Fibroblast of skin of left biceps (primary cell): Measurements from ENCODE around the gene C3orf20.
"Not testable (repeated sequence)": the region's sequence is repeated elsewhere in the genome, so short reads cannot be mapped to it uniquely, and the experiment has no call there.

ENCODE experiments used
- DNase-seq, 2 experiments: peaks; one replicate each; pipeline ENCODE4 v3.0.0-alpha.2; 2013; ENCODE audit warnings: low read depth in 2 of 2

The C3orf20 gene

DNA sequence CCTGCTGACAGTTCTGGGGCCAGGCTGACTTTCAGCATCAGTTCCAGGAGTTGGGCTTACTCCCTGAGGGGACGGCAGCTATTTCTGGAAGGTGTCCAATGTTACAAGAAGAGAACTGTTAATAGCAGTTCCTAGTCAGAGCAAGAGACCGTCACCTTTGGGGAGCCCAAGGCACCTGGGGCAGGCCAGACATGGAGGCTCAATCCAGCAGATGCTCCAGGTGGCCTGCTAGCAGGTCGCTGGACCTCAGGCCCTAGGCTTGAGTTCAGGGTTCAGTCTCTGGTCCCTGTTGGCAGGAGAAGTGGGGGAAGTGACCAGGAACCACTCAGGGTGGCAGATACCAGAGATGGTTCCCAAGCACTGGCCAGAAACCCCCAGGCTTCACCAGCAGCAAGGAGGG lies 25.9 kb downstream of the C3orf20 start:
- DNase-seq, result no peak

DNA sequence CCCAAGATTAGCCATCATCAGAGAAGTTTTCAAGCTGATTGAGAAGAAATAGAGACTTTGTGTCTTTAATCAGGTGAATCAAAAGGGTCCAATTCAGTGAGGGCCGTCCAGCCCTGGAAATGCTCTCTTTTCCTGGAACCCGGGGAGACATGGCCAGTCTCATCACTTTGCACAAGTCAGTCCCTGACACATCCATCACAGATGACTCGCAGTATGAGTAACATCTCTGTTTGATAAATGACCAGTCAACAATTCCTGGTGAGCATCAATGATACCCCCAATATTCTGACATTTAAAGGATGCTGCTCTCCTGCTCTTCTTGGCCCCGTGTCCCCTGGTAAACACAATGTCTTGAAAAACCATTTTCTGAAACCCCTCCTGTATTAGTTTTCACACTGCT lies 26.7 kb downstream of the C3orf20 start:
- no peak for DNase-seq

DNA sequence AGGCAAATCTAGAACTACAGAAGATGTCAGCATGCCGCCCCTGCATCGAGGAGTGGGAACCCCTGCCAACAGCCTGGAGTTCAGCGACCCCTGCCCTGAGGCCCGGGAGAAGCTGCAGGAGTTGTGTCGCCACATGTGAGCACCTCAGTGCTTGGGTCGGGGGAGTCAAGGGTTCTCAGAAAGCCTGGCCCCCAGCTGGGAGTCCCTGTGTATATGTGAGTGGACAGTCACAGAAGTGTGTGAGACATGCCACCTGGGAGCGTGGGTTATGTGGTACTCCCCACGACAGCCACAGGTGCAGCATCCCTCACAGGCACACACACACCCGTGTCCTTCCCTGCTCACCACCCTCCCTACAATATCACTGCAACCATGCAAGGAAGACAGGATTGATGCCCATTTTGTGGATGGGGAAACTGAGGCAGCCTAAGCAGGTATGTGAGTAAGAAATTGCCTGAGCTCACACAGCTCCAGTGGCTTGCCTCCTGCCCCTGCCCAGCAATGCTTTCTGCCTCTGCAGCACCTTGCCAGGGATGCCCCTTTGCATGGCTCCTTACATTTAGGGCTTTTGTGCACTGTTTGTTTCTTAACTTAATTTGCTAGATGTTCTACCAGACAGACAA lies 28.3 kb downstream of the C3orf20 start:
- DNase-seq, result no peak

DNA sequence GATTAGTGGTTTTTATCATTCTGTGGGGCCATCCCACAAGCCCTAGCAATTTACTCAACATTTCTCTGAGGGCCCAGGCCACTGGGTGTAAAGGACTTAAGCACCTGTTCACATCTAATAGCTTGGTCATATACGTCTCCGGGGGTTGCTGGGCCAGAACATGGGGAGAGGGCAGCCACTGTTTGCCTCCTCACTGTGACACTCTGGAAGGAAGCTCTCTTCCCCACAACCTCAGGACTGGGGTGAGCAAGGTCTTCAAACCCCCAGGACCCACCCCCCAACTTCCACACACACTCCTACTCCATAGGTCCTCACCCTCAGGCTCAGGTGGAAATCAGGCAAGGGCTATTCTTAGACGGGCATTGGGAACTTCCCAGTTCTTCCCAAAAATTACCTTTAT lies 28.9 kb downstream of the C3orf20 start:
- no peak for DNase-seq

DNA sequence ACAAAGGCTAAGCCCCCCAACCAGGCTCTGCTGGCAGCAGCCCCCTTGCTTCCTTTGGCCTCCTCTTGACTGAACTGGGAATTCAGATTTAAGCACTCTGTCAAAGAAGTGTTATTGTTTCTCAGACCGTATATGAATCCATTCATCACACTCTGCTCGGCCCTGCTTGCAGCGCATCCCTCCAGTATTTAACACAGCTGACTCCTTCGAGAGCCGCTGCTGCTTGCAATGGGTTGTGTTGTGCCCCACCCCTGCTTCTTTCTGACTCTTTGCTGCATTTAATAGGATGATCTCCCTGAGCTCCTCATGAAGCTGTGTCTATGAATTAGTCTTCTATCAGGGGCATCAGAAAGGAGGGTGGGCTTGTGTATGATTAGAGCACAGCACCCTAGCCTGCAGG lies 31.2 kb downstream of the C3orf20 start:
- DNase-seq, result no peak

DNA sequence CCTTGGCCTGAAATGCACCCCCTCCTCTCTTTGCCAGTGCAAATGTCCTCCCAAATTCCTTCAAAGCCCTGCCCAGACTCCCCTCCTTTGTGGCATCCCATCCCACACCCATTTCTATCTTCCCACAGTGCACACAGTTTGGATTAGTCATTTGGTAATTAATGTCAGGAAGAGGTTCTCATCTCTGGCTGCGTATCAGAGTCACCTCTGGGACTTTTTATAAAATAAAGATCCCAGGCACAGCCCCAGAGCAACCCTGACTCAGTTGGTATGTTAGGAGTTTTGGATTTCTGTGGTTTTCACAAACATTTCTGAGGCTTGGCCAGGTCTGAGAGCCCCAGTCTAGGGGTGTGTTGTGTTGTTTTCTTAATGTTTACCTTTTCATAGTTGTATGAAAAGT lies 41.6 kb downstream of the C3orf20 start:
- DNase-seq, result no peak

DNA sequence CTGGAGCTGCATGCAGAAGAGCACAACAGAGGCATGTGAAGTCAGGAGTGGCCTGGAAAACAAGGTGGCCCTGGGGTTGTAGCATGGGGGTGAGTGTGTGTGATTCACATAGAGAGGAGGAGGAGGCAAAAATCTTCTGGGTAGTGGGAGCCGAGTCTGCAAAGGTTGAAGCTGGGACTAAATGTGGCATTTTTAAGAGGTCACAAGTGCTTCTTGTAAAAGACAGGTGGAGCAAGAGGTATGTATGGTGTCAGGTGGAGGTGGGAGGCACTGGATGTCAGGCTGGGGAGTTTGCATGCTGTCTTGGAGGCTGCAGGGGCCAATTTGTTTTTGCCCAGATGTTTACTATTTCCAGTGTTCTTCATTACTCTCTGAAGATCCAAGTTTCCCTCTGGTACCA lies 42.4 kb downstream of the C3orf20 start:
- no peak for DNase-seq

DNA sequence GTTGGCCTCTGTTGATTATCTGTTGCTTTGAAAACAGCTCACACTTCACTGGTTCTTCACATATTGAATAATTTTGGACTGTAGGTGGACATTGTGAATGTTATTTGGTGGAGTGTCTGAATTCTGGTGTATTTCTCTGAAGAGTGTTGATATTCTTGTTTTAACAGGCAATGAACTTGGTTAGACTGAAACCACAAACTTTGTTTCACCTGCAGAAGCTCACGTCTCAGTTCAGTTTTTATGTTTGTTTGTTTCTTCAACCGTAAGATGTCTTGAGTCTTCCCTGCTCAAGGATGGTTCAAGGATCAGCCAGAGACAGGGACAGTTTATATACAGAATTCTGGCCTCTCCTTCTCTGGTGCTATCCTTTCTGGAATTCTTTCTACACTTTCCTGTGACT lies 43.6 kb downstream of the C3orf20 start:
- no peak for DNase-seq

DNA sequence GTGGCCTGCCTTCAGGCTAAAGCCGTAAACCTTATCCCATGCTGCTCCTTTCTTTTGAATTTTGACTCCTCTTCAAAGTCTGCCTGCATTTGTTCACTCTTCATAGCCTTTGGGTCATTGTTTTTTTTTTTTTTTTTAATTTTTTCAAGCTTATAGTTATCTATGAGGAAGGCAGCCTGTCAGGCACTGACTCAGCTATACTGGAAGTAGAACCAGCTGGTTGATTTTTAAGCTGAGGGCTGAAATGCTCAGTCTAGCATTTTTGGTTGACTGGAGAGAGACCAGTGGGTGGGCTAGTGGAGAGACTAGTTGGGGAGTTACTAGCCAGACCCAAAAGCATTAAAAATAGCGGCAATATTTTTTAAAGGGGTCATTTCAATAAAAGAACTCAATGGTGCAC lies 44.1 kb downstream of the C3orf20 start:
- no peak for DNase-seq

DNA sequence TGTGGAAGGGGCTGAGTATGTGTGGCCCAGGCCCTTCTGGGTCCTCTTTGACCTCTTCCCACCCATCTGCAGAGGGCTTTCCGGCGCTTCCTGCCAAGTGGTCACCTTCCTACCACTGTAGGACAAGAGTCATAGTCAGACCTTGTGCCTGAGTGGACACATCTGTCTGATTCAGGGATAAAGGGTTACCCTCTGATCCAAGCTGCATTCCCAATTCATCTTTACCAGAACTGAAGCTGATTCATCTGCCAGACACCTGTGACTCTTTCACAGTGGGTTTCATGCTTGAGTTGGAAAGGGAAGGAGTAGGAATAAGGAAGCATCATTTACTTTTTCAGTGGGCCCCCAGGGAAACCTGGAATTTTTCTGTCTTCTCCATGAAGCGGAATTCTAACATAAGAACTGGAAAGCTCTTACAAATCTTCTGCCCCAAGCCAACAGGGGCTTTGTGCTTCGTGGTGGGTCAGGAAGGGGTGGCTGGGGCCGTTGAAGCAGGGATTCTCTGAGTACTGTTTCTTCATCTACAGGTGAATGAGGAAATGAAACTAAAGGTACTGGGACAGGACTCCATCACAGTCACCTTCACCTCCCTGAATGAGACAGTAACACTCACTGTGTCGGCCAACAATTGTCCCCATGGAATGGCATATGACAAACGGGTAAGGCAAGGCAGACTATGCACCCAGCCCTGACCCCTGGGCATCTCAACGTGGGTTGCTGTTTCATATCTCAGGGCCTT lies 46.4 kb downstream of the C3orf20 start:
- DNase-seq, result no peak

DNA sequence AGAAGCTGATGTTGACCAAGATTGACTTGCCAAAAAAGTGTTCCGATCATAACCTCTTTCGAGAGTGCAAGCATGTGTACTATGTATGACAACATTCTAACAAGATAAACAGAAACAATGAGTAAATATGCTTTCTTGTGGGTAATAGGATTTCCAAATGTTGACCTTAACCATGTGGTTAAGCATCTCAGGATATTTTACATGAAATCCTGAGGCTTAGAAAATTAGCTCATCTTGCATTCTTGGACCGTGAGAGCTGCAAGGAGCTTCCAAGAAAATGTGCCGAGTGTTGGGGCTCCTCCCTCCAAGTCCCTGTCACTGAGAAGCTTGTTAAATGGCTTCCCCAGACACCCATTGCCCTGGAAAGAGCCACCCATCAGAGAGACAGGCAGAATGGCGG lies 50.1 kb downstream of the C3orf20 start:
- peak; percentile 6 to 11 for DNase-seq

DNA sequence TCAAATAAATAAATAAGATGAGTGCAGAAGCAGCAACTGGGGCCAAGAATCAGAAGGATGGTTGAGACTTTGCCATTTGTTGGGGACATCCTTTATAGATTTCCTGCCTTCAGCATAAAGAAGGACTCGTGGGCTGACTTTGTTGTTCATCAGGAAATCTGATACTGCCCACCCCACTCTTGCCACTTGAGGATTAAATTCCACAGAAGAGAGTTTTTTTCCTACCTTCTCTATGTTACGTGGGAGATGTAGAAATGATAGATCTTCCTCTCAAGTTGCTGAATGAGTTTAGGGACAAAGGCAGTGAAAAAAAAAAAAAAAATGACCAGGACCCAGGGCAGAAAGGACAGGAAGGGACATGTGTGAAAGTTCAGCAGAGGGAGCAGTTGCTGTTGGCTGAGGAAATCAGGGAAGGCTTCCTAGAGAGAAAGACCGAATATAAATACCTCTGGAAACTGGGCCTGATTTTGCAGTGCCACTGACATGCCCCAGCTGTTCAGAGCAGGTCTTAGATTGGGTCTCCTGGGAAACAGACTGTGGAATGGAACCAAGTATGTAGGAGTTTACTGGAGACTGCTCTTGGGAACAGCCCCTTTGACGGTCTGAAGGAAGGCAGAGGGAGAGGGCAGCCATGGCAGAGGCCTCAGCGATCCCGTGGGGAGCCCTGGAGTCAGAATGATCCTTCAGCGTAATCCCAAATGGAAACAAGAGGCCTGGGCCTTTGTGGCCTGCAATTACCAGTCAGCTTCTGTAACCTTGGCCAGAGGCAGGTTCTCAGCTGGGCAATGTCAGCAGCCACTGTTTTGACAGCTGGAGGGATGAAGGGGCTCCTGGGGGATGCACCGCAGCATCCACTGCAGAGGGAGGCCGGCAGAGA lies 50.9 kb downstream of the C3orf20 start:
- no peak for DNase-seq

DNA sequence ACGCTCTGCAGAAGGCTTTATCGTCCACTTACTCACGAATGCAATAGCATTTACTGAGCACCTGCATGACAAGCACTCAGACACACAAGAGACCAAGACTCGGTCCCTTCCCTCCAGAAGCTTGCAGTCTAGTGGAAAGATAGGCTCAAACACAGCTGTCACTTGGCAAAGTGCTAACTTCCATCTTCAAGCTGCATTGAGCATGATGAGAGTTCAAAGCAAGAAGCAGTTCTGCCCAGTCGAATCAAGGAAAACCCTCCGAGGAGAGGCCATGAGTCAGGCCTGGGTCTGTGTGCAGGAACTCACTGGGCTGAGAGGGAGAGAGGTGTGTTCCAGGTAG lies 51.5 kb downstream of the C3orf20 start:
- DNase-seq, result no peak

DNA sequence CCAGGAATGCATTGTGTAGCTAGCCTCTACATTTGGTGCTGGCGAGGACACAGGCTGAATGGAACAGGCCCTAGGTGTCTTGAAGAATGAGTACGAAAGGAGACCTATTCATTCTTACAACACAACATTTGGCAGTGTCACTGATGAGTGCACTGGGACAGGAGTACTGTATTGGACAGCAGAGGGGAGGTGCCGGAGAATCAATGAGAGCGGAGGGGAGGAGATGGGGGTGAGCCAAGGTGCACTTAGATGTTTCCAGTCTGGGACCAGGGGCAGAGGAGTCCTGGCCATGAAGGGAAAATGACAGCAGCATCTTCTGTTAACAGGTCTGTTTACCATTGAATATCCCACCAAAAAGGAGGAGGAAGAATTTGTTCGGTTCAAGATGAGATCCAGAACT lies 53.2 kb downstream of the C3orf20 start:
- DNase-seq, result no peak

DNA sequence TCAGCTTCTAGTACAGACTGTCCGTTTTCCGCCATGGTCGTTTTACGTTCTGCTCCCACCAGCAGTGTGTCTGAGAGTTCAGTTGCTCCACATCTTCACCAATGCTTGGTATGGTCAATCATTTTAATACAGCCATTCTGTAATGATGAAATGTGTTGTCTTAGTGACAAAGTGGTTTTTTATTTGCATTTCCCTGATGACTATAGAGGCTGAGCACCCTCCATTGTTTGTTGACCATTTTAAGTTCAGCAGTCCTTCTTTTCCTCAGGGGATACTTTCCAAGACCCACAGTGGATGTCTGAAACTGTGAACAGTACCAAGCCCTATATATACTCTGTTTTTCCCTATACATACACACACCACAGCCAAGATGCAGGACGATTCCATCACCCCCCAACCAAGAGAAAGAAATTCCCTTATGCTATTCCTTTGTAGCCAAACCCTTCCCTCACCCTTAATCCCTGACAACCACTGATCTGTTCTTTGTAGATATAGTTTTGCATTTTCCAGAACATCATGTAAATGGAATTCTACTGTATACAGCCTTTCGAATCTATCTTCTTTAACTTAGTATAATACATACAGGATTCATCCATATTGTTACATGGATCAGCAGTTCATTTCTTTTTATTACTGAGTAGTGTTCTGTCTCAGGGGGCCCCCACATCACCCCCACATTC lies 55.9 kb downstream of the C3orf20 start:
- DNase-seq, result no peak

DNA sequence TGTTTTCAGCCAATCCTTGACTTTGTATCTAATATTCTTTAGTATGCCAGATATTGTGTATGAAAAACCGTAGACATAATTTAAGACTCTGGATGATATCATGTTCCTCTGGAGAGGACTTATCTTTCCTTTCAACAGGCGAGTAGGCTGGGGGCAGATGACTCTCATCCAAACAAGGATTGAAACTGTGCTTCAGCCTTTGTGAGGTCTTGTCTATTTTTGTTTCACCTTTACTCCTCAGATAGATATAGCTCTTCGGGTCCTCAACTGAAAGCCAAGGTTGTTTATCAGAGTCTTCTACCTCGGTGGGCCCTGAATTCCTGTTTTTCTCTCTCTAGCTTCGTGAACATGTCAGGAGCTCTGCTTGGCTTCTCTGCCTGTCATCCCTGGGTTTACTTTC lies 66.0 kb downstream of the C3orf20 start:
- no peak for DNase-seq

DNA sequence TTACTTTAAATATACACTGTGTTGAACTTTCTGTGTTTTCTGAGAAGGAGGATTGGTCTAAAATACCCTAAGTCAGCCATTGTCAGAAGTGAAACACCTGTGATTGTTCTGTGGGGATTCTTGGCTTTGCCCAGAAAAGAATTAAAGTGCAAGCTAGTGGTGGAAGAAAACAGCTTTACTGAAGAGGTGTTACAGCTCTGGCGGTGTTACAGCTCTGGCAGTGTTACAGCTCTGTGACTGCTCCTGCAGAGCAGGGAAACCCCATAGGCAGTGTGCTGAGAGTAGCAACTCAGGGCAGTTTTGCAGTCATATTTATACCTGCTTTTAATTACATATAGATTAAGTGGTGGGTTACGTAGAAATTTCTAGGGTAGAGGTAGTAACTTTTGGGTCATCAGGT lies 66.6 kb downstream of the C3orf20 start:
- no peak for DNase-seq

DNA sequence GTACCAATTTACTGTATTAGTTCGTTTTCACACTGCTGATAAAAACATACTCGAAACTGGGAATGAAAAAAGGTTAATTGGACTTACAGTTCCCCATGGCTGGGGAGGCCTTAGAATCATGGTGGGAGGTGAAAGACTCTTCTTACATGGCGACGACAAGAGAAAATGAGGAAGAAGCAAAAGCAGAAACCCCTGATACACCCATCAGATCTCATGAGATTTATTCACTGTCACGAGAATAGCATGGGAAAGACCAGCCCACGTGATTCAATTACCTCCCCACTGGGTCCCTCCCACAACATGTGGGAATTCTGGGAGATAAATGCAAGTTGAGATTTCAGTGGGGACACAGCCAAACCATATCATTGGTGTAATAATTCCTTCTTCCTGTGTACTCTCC lies 69.6 kb downstream of the C3orf20 start:
- no peak for DNase-seq

DNA sequence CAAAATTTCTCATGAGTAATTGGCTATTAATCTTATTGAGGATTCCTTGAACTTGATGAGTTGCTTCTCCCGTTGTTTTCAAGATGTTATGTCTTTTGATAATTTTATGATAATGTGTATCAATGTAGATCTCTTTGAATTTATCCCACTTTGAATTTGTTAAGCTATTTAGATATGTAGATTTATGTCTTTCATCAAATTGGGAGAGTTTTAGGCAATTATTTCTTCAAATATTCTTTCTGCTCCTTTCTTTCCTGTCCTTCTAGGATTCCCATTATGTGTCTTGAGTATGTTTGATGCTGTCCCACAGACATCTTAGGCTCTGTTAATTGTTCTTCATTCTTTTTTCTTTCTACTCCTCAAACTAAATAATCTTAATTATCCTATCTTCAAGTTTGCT lies 75.7 kb downstream of the C3orf20 start:
- no peak for DNase-seq

DNA sequence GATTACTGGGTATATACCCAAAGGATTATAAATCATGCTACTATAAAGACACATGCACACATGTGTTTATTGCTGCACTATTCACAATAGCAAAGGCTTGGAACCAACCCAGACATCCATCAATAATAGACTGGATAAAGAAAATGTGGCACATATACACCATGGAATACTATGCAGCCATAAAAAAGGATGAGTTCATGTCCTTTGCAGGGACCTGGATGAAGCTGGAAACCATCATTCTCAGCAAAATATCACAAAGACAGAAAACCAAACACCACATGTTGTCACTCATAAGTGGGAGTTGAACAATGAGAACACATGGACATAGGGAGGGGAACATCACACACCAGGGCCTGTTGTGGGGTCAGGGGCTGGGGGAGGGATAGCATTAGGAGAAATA lies 78.0 kb downstream of the C3orf20 start:
- not testable (repeated sequence) for DNase-seq

DNA sequence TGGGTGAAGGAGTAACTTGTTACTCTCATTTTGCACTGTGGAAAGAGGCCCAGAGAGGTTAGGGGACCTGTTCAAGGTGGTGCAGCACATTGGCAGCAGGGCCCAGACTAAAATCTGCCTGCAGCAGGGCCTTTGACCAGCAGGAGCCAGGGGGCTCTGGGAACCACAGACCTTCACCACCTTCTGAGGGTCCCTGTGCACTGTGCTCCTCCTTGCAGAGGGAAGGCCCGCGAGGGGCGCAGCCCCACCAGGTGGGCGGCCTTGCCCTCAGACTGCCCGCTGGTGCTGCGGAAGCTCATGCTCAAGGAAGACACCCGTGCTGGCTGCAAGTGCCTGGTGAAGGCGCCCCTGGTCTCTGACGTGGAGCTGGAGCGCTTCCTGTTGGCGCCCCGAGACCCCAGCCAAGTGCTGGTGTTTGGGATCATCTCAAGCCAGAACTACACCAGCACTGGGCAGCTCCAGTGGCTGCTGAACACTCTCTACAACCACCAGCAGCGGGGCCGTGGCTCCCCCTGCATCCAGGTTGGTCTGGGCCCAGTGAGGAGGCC lies 82.3 kb downstream of the C3orf20 start:
- no peak for DNase-seq

DNA sequence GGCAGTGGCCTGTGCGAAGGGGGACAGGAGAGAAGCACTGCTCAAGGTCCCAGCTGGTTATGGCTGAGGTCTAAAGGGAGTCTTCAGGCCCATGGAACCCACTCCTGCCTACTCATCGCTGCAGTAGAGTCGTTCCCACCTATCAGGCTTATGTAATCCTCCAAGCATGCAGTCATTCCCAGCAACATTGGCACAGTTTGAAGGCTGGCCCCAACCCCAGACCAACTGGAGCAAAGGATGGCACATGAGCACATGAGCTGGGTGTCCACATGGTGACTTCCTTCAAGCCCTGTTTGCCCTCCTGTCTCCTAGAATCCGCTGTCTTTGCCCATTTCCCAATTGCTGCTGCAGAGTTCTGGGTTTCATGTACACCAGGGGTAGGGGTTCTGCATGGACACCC lies 83.4 kb downstream of the C3orf20 start:
- DNase-seq, result no peak
